Psoas muscle (tissue), 8 donors: ENCODE measurements around the gene CLN5. TPM values are rescaled to one million over a fixed set of nuclear protein-coding genes. Genes with fewer than 3 reads are reported as not detected.

Experiments
- ATAC-seq, 4 donors: fragments of 200-7000 bp; cut with Tn5 transposase; one replicate each; pipeline ENCODE4 v1.9.1; 2020; ENCODE audit warnings: moderate library complexity in 3 of 4, mild to moderate bottlenecking in 2 of 4
- DNase-seq, 2 donors: peaks; one replicate each; pipeline ENCODE4 v3.0.0-alpha.2; 2020
- H3K27ac ChIP-seq: fragments of 200-600 bp; one replicate; pipeline ENCODE4 v1.8.0; 2022
- H3K27me3 ChIP-seq, 3 donors: fragments of 200-600 bp in 1 of 3; one replicate each; pipeline versions ENCODE4 v1.6.1 to v1.8.0; 2013 to 2022; ENCODE audit warnings: low read length in 2 of 3, mild to moderate bottlenecking in 2 of 3, moderate library complexity in 1 of 3; ENCODE audit not compliant: insufficient read depth in 3 of 3
- H3K36me3 ChIP-seq, 2 donors: fragments of 200-600 bp in 1 of 2; one replicate each; pipeline versions ENCODE4 v1.6.1 to v1.8.0; 2013 to 2022; ENCODE audit warnings: low read depth in 1 of 2, mild to moderate bottlenecking in 1 of 2, moderate library complexity in 1 of 2; ENCODE audit not compliant: insufficient read depth in 1 of 2
- H3K4me1 ChIP-seq: fragments of 200-600 bp; one replicate; pipeline ENCODE4 v1.8.0; 2022
- H3K4me3 ChIP-seq: fragments of 200-600 bp; one replicate; pipeline ENCODE4 v1.8.0; 2022; ENCODE audit warnings: mild to moderate bottlenecking
- H3K9me3 ChIP-seq: fragments of 200-600 bp; one replicate; pipeline ENCODE4 v1.8.0; 2022
- CTCF ChIP-seq: fragments of 200-600 bp; IDR thresholded peaks from one replicate; pipeline ENCODE4 v1.8.0; 2022; ENCODE audit warnings: antibody characterized with exemption
- WGBS, 3 donors: extraction: QIAGEN DNeasy Blood & Tissue Kit; methylation state at CpG; one replicate each; pipeline versions ENCODE4 v1.1.6 to v1.1.7; 2013; 5-methylcytosine and 5-hydroxymethylcytosine counted together
- intact Hi-C, 2 donors: fragments of 100-400 bp; cut with DNase I; formaldehyde crosslinking; loops; one replicate each; pipeline versions ENCODE4 v1.11.0 to v1.14.2; 2022
- polyA plus RNA-seq, 3 donors: library from polyadenylated mRNA; stranded (reverse); fragments of 200-250 nt; gene quantifications; one replicate each; pipeline ENCODE4 v1.2.3, GENCODE V29; 2013
- total RNA-seq, 4 donors: library from RNA; stranded (reverse); fragmentation: NEBNext Ultra II Directional in 2 of 4; extraction: Animal tissue kit (Norgen Biotek cat#: 25700) in 2 of 4; gene quantifications; one replicate each; pipeline versions ENCODE4 v1.2.1 to v1.2.4, GENCODE V29; 2021 to 2023
- donor health status: healthy with polysubstance abuse.
- donor health status: DM: no; HTN: no; CAD: no; lungs with moderate emphysema.
- donor health status: Bipolar disorder and iron deficiency.
- donor health status: healthy.
- donor health status: DM: yes; HTN: yes; CAD: no.
- donor health status: DM: no; HTN: no; CAD: no.
- donor health status: DM: no; HTN: no; CAD: no.
- donor health status: DM: yes; HTN: yes; CAD: no.

CLN5 gene
- total and polyA plus RNA-seq, 7 donors: 4.9 to 10.6 (median 8.9) TPM

GRCh38 chr13:77053192-77053591, 61.3 kb downstream of the CLN5 start:
- H3K27ac ChIP-seq: no peak overlapping the region
- H3K4me1 ChIP-seq: peaks cover 25% of the 10 kb centered on the region
- no peak for TF ChIP-seq CTCF
- ATAC-seq (no peak), DNase-seq (no peak)
- no peak overlapping the region for H3K4me3 ChIP-seq
- intact Hi-C loops: no loop called here
- no peaks in the 10 kb centered on the region for H3K27me3 ChIP-seq
- H3K36me3 ChIP-seq: peaks cover 0 to 85% of the 10 kb centered on the region in 2 donors
- 91 to 95% (median 94%) methylated on average over 4 of the region's 4 CpGs for WGBS, 3 donors
- no peaks in the 10 kb centered on the region for H3K9me3 ChIP-seq

Other genes starting within 250 kb of the CLN5 start
- 10 to 100 TPM; 22.4 to 31.3 (median 26.7) TPM for gene KCTD12, start 105.7 kb upstream of the CLN5 start, total RNA-seq
- gene KCTD12, start 105.7 kb upstream of the CLN5 start, polyA plus RNA-seq: 10 to 100 TPM; 11.6 to 19.2 (median 14.4) TPM
- not detected for gene ACOD1, start 43.6 kb upstream of the CLN5 start, total RNA-seq
- gene ACOD1, start 43.6 kb upstream of the CLN5 start, polyA plus RNA-seq: not detected
- gene FBXL3, start 35.1 kb downstream of the CLN5 start, total RNA-seq: 10 to 100 TPM; 23.5 to 40.4 (median 24.4) TPM
- 10 to 100 TPM; 12.5 to 41.3 (median 25.1) TPM for gene FBXL3, start 35.1 kb downstream of the CLN5 start, polyA plus RNA-seq